Effector memory CD8-positive, alpha-beta T cell (primary cell): ENCODE results near the gene COTL1.
"Not testable (repeated sequence)": the region's sequence is repeated elsewhere in the genome, so short reads cannot be mapped to it uniquely, and the experiment has no call there.

Experiments
- ATAC-seq: fragments of 150-1000 bp; cut with Tn5 transposase; replicated peaks from 2 replicates; pipeline ENCODE4 v1.10.0; 2021; ENCODE audit warnings: mild to moderate bottlenecking, moderate library complexity
- DNase-seq, 3 experiments: peaks; one replicate each; pipeline ENCODE4 v3.0.0; 2021
- H3K27ac Mint-ChIP-seq, 2 donors: one replicate each; pipeline ENCODE4 v1.8.0; 2022; ENCODE audit warnings: mild to moderate bottlenecking in 2 of 2, mixed read lengths in 2 of 2, moderate library complexity in 2 of 2
- H3K27me3 Mint-ChIP-seq, 2 donors: one replicate each; pipeline ENCODE4 v1.8.0; 2022; ENCODE audit warnings: mixed read lengths in 2 of 2
- H3K36me3 Mint-ChIP-seq: one replicate; pipeline ENCODE4 v1.8.0; 2022; ENCODE audit warnings: mild to moderate bottlenecking, moderate library complexity, mixed read lengths; ENCODE audit not compliant: insufficient read depth
- H3K4me1 Mint-ChIP-seq, 2 donors: one replicate each; pipeline ENCODE4 v1.8.0; 2022; ENCODE audit warnings: low read depth in 2 of 2, mixed read lengths in 2 of 2
- H3K4me3 Mint-ChIP-seq, 2 donors: one replicate each; pipeline ENCODE4 v1.8.0; 2022; ENCODE audit warnings: mild to moderate bottlenecking in 2 of 2, mixed read lengths in 2 of 2, moderate library complexity in 2 of 2
- H3K9me3 Mint-ChIP-seq, 2 donors: one replicate each; pipeline ENCODE4 v1.8.0; 2022; ENCODE audit warnings: mixed read lengths in 2 of 2

COTL1 gene

DNA sequence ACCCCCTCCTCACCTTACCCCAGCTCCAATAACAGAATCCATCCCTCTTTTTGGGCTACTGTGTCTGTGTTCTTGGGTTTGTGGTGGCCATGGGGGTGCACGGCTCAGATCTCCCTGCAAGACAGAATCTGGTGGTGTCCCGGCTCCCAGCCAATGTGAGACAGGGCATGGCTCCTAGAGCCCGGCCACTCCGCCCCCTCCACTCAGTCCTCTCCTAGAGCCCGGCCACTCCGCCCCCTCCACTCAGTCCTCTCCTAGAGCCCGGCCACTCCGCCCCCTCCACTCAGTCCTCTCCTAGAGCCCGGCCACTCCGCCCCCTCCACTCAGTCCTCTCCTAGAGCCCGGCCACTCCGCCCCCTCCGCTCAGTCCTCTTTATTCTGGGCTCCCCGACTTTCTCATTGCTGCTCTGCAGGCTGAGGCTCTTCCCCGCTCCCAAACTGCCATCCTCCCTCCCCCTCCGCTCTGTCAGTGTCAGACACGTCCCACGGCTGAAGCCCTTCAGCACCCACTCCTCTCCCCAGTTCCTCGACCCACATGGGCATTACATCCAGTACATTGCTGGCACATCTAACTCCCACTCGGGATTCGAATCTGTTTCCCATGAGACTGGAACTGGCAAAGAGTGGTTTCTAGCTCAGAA is 92.8 kb downstream of the COTL1 start:
- H3K27me3 Mint-ChIP-seq, H3K9me3 Mint-ChIP-seq, H3K27ac Mint-ChIP-seq, H3K36me3 Mint-ChIP-seq, DNase-seq, ATAC-seq, H3K4me3 Mint-ChIP-seq: not testable (repeated sequence)
- H3K4me1 Mint-ChIP-seq, result peaks cover 4 to 10% of the 10 kb centered on the region in 2 donors

GRCh38 chr16:84524346-84524920 is 93.4 kb downstream of the COTL1 start:
- ATAC-seq (no peak), DNase-seq (no peak)
- Mint-ChIP-seq H3K9me3 (peaks cover 0 to 4% of the 10 kb centered on the region in 2 donors), H3K27ac (no peak overlapping the region), H3K27me3 (no peaks in the 10 kb centered on the region), H3K4me1 (peaks cover 10 to 16% of the 10 kb centered on the region in 2 donors), H3K4me3 (no peak overlapping the region), H3K36me3 (peaks cover 2% of the 10 kb centered on the region)

DNA sequence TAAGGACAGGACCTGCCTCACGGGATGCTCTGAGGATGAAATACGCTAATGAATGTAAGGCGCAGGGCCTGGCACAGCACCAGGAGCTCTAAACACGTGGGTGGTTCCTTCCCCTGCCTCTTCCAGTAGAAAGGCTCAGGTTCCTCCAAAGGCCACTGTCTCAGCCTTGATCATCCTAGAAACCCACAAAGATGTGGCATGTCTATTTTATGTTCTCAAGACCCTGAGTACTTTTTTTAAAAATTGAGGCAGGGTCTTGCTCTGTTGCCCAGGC is 96.4 kb downstream of the COTL1 start:
- ATAC-seq (no peak), DNase-seq (no peak)
- Mint-ChIP-seq H3K4me1 (peaks cover 19 to 33% of the 10 kb centered on the region in 2 donors), H3K27me3 (no peaks in the 10 kb centered on the region), H3K9me3 (no peaks in the 10 kb centered on the region), H3K36me3 (peaks cover 8% of the 10 kb centered on the region), H3K27ac (no peak overlapping the region), H3K4me3 (no peak overlapping the region)

DNA sequence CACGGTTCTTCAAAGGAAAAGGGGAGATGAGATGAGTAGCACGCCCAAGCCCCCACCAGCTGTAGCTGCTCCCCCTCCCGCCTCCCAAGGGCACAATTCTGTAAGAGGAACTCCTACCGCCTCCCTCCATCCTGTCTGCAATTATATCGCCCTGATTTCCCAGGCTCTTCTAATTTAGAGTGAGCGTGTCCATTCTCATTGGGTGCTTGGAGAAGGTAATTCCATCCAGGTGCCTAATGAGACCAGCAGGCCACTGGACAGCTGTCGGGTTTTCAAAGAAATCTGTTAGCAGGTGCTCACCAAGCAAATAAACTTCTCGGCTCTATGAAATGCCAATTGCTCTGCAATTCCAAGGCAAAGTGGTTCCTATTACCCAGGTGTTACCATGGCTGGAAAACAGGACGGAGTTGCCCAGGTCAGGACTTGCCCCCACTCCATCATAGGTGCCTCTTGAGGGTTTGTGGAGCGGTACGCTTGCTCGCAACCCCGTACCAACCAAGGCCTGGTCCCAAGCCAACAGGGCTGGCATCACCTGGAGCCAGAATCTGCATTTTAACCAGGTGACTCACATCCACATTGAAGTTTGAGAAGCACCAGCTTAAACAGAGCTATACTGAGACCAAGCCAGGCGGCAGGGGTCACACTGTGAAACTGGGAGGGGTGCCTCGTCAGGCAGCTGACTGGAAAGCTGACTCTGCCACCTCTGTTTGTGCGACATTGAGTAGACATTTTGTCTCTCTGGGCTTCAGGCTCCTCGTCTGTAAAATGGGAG is 97.0 kb downstream of the COTL1 start:
- Mint-ChIP-seq H3K36me3 (peaks cover 8% of the 10 kb centered on the region), H3K27ac (no peak overlapping the region), H3K9me3 (no peaks in the 10 kb centered on the region), H3K4me1 (peaks cover 23 to 36% of the 10 kb centered on the region in 2 donors), H3K27me3 (no peaks in the 10 kb centered on the region), H3K4me3 (peak overlapping the region in 1 of 2 donors; percentile 8)
- no peak for DNase-seq
- ATAC-seq, result no peak

DNA sequence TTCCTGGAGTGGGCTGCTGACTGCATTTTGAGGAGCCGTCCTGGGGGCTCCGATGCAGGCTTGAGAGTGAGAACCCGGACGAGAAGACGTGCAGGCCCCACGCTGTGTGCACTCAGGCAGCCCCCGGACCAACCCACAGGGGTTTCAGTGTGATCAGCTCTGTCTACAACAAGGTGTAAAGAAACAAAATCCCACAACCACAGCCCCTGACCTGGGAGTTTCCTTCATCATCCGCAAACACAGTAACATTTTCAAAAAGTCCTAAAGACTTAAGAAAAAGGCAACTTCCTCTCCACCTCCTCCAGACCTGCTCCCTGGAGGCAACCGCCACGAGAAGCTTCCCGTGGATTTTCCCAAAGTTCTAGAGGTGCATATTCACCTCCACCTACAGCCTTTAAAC is 98.0 kb downstream of the COTL1 start:
- ATAC-seq, result no peak
- Mint-ChIP-seq H3K4me1 (peaks cover 31 to 42% of the 10 kb centered on the region in 2 donors), H3K36me3 (peaks cover 6% of the 10 kb centered on the region), H3K9me3 (no peaks in the 10 kb centered on the region), H3K27ac (peak overlapping the region in 1 of 2 donors; percentile 65), H3K27me3 (no peaks in the 10 kb centered on the region), H3K4me3 (peak overlapping the region; percentile 48 to 58)
- DNase-seq, result no peak

DNA sequence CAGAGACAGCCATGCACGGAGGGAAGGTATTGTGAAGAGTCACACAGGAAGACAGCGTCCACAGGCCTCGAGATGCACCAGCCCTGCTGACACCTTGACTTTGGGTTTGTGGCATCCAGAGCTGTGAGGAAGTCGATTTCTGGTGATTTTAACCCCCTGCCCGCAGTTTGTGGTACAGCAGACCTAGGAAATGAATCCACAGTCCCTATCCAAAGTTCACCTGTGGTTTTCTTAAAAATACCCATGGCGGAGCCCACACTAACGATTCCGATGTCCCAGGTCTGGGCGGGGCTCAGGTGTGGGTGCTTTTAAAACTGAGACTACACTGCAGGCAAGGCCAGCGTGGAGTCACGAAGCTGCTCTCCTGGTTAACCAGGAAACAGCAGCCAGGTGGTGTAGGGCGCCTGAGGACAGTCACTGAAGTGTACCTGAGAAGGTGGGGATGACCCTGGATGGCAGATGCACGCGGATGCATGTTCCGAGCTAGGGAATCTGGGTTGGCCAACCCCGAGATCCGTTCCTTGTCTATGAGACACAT is 99.0 kb downstream of the COTL1 start:
- Mint-ChIP-seq H3K4me1 (peaks cover 40 to 51% of the 10 kb centered on the region in 2 donors), H3K36me3 (peaks cover 6% of the 10 kb centered on the region), H3K9me3 (no peaks in the 10 kb centered on the region), H3K4me3 (peak overlapping the region; percentile 53 to 66), H3K27me3 (no peaks in the 10 kb centered on the region), H3K27ac (peak overlapping the region in 1 of 2 donors; percentile 82)
- DNase-seq (peak; percentile 68 to 72 (median 71)), ATAC-seq (peak; percentile 70)

DNA sequence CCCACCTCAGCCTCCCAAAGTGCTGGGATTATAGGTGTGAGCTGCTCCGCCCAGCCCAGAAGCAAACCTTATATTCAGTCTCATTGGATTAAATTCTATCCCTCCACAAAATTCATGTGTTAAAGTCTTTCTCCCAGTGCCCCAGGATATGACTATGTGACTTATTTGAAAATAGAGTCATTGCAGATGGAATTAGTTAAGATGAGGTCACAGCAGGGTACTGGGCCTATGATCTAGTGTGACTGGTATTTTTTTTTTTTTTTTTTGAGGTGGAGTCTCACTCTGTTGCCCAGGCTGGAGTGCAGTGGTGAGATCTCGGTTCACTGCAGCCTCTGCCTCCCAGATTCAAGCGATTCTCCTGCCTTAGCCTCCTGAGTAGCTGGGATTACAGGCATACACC is 99.7 kb downstream of the COTL1 start:
- Mint-ChIP-seq H3K4me1 (peaks cover 47 to 58% of the 10 kb centered on the region in 2 donors), H3K27ac (peak overlapping the region in 1 of 2 donors; percentile 82), H3K4me3 (peak overlapping the region in 1 of 2 donors; percentile 66)
- H3K9me3 Mint-ChIP-seq, H3K36me3 Mint-ChIP-seq, H3K27me3 Mint-ChIP-seq, ATAC-seq, DNase-seq: not testable (repeated sequence)

- Mint-ChIP-seq H3K27ac (peak overlapping the region in 1 of 2 donors; percentile 82), H3K9me3 (no peaks in the 10 kb centered on the region), H3K4me1 (peaks cover 50 to 60% of the 10 kb centered on the region in 2 donors), H3K4me3 (no peak overlapping the region), H3K27me3 (no peaks in the 10 kb centered on the region), H3K36me3 (peaks cover 6% of the 10 kb centered on the region)
- no peak for ATAC-seq
- no peak for DNase-seq
These were observed 100.5 kb downstream of the COTL1 start for GRCh38 chr16:84517366-84517765.
